GM18505 (cell line): ENCODE results near the gene TMEM74B.

Experiments
- ATAC-seq: cut with Tn5 transposase; IDR thresholded peaks from one replicate; pipeline ENCODE4 v1.9.1; 2021; ENCODE audit not compliant: unreplicated experiment
- POLR2A ChIP-seq: IDR thresholded peaks from 4 replicates; pipeline ENCODE4 v1.6.1; 2011; ENCODE audit warnings: borderline replicate concordance; ENCODE audit not compliant: insufficient read depth, insufficient read length; ENCODE audit errors: extremely low read depth

The TMEM74B gene

DNA sequence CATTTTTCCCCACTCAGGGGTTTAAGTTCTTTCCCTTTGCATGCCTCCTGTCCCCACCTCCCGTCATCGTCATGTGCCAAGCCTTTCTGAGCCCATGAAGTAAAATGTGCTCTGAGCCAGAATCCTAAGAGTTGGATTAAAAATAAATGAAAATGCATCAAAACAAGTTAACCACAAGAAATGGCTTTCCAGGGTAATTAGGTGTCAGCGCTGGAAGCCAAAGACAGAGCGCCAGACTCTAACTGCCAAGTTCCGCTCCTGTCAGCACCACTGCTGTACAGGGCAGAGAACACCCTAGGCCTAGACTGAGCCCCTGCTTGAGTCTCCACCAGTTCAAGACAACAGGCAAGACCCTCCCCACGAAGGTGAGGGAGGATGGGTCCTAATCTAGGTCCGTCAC is 13.0 kb upstream of the TMEM74B start:
- ATAC-seq, result no peak
- TF ChIP-seq POLR2A, result no peak

DNA sequence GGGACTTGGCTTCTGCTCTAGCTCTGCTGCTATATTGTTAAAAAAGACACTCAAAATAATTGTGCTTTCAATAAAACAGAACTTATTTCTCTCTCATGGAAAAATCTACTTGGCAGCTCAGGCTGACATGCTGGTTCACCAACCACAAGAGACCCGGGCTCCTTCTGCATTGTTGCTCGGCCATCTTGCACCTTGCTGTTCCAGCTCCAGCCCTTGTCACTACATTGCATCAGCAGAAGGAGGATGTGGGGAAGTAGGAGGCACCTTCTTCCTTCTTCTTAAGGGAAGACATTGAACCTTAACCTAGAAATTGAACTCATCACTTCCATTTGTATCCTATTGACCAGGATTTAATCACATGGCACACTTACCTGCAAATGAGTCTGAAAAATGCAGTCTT is 11.9 kb upstream of the TMEM74B start:
- no peak for ATAC-seq
- TF ChIP-seq POLR2A, result no peak

DNA sequence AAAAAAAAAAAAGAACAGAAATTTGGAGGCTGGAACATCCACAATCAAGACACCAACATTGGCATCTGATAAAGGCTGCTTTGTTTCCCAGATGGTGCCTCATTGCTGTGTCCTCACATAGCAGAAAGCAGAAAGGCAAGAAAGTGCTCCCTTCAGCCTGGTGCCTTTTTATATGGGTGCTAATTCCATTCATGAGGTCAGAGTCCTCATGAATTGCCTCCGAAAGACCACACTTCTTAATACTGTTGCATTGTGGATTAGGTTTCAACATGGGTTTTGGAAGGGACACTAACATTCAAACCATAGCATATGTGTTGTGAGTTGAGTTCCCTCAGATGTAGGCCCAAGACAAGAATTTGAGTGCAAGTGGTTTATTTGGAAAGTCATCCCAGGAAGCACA is 10.4 kb upstream of the TMEM74B start:
- no peak for ATAC-seq
- TF ChIP-seq POLR2A, result no peak

DNA sequence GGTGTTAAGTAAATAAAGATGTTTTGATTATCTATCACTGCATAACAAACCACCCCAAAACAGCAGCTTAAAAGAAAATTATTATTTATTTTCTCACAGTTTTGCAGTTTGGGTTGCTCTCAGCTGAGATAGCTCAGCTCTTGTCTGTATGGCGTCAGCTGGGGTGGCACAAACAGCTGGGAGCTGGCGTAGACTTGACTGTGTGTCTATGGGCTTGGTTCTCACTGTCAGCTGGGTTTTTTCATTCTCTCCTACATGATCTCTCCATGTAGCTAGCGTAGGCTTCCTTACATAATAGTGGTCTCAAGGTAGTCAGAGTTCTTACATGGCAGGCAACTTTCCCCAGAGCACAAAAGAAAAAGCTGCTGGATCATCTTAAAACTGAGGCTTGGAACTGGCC is 6.5 kb upstream of the TMEM74B start:
- TF ChIP-seq POLR2A, result no peak
- ATAC-seq, result no peak

DNA sequence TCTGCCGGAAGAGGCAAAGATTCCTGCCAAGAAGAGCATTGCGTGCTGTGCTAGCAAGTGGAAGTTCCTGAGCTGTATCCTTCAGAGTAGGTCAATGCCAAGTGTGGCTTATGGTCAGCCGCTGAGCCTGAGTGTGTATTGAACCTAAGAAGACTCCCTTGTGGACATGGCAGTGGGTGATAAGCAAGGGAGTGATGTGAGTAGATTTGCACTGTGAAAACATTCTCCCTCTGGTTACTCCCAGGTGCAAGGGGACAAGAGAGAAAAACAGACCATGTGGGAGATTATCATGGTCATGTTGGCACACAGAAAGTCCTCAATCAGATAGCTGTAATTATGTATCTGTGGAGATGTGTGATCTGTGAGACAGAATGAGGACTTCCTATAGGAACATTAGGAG is 6.1 kb upstream of the TMEM74B start:
- no peak for TF ChIP-seq POLR2A
- no peak for ATAC-seq

DNA sequence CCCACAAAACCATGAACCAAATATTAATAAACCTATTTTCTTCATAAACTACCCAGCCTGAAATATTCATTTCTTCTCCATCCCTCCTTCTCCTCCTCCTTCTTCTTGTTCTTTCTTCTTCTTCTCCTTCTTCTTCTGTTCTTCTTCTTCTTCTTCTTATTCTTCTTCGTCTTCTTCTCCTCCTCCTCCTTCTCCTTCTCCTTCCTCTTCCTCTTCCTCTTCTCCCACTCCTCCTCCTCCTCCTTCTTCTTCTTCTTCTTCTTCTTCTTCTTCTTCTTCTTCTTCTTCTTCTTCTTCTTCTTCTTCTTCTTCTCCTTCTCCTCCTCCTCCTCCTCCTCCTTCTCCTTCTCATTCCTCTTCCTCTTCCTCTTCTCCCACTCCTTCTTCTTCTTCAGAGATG is 5.0 kb upstream of the TMEM74B start:
- ATAC-seq, result no peak
- no peak for TF ChIP-seq POLR2A

DNA sequence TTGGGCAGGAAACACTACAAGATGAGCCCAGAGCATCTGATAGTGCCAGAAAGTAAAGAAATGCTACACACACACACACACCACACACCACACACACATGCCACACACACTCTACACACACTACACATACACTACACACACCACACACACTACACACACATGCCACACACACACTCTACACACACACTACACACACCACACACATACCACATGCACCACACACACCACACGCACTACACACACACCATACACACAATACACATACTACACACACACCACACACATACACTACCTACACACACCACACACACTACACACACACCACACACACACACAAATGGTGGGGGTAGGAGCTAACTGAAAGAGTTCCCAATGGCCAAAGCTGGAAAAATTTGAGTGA is 3.6 kb upstream of the TMEM74B start:
- no peak for TF ChIP-seq POLR2A
- no peak for ATAC-seq

DNA sequence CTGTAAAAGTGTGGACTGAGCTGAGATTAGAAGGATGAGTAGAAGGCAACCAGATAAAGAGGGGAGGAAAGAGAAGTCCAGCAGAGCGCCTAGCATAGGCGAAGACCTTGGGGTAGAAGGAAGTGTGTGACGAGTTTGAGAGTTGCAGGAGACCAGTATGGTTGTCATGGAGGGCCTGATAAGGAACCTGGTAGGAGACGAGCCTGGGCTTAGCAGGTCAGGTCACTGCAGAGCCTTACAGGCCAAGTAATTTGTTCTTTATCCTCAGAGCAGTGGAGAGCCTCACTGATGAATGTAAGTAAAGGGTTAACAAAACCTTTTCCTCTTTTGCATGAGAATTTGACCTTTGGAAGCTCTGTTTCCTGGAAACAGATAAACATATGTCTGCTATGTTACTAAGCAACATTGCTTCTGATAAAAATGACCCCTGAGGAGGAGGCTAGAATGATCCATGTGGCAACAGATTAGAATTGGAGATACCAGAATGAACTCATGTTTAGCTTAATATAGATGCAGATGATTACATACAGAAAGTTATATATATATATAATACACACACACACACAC is 2.9 kb upstream of the TMEM74B start:
- no peak for ATAC-seq

DNA sequence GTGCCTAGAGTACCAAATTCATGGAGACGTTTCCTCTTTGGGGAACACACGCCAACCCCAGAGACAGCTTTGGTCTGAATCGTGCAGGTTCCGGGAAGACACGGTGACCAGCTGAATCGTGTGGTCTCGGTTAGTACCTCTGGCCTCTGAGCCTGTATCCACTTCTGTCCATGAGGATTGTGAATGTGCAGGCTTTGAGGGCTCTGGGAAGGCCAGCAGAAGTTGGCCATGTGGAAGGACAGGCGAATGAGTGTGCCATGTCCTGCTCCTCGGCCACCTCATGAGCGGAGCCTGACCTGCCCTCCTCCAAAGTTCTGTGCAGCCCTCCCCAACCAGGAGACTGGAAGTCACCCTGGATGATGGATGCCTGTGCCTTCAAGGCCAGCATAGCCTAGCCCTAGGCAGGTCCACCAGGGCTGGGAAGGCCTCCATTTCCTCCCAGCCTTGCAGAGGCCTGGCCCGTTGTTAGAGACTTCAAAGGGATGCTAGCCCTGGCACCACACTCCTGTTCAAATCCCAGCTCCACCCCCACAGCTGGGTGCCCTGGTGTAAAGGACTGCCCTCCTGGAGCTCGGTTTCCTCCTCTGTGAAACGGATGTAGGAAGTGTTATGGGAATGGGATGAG is 1.7 kb upstream of the TMEM74B start:
- ATAC-seq, result no peak
- no peak for TF ChIP-seq POLR2A

More for the DNA sequence above, 2.9 kb upstream of the TMEM74B start:
- no peak for TF ChIP-seq POLR2A

DNA sequence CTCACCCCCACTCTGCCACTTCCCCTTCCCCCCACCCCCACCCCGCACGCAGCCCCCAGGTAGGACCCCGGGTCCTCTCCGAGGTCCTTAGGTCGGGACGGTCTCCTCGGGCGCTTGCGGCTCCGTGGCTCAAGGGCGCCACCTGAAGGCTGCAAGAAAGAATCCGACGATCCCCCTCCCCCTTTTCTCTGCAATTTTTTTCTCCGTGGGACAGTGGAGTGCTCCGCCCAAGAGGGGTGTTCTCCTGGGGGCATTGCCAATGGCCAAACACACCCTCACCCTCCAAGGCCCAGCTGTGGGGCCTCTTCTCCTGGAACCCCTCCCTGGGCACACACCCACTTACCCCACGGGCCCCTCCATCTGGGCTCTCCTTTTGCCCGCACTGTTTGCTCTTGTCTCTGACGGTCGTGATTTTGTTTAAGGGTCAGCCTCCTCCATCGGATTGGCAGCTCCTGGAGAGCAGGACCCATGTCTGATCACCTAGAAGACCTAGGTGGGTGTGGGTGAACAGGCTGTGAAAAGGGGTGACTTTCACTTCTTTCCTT is 1.1 kb upstream of the TMEM74B start:
- TF ChIP-seq POLR2A, result no peak
- ATAC-seq, result no peak

DNA sequence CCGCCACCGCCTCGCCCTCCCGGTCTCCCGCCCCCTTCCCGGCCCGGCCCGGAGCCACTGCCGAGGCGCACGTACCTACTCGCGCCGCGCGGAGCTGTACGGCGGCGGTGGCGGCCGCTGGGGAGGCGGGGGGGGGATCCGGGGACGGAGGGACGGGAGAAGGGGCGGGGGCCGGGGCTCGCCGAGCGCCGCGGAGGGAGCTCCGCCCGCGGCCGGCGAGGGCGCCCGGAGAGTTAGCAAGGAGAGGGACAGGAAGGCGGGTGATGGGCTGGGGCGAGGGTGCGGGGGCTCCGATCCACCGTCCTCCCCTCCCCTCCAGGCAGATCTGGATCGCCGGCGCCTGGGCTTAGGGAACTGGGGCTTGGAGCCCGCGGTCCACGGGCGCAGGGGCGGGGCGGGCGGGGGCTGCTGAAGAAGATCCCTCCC is 548 bp upstream of the TMEM74B start:
- no peak for TF ChIP-seq POLR2A
- no peak for ATAC-seq

DNA sequence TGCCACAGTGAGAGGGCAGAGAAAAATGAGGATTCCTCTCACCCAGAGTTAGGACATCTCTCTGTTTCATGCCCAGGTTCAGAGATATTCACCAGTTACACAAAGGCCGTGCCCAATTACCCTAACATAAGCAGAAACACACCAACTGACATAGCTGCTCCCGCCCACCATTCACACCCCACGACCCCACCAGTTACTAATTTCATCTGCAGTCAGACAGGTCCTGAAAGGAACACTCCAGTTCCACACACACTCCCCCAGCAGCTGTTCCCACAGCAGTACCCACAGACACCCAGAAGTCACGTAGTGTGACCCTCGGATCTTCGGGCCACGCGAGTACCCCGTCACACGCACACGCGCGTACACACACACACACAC is 532 bp downstream of the TMEM74B start:
- ATAC-seq, result no peak
- TF ChIP-seq POLR2A, result no peak

DNA sequence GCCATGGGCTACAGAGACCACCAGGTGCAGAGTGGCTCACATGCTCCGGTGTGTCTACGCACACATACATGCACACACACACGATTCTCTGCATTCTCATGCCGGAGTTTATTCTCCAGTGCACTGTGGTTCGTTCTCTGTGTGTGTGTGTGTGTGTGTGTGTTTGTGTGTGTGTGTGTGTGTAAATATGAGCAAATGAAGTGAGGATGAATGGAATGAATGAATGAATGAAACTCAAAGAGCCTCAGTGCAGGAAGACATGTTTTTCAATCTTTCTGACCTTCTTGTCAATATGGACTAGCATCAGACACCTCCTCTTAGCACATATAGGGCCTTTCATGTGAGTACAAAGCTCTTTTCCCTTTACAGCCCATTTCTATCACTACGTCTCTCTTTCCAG is 1.6 kb downstream of the TMEM74B start:
- no peak for TF ChIP-seq POLR2A
- ATAC-seq, result no peak

DNA sequence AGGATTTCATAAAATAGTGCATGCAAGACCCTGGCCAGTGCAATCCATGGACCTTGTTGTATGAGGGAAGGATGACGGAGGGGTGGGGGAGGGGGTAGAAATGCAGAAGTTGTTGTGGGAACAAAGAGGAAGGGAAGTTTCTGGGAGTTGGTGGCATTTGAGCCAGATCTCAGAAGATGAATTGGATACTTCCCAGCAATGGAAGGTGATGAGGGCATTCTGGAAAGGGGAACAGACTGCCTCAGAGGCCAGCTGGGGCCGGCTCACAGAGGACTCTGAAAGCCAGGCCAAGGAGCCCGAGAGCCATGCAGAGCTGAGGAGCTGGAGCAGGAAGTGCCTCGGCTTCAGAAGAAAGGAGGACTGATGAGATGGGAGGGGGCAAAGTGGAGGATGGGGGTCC is 2.7 kb downstream of the TMEM74B start:
- no peak for TF ChIP-seq POLR2A
- ATAC-seq, result no peak

DNA sequence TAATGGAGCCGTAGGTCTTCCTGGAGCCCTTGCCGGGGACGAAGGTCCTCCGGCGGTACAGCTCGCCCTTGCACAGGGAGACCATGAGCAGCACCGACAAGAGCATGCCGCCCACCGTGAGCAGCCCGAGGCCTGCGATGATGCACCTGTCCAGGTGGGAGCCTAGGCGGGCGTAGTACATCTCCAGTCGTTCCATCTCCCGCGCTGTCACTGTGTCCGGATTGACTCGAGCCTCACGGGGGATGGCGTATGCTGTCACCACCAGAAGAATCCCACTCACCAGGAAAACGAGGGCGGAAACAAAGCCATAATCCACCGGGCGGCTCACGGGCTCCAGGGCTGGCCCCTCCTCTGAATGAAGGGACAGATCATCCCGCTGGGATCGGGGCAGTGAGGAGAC is 3.8 kb downstream of the TMEM74B start:
- TF ChIP-seq POLR2A, result no peak
- ATAC-seq, result no peak

DNA sequence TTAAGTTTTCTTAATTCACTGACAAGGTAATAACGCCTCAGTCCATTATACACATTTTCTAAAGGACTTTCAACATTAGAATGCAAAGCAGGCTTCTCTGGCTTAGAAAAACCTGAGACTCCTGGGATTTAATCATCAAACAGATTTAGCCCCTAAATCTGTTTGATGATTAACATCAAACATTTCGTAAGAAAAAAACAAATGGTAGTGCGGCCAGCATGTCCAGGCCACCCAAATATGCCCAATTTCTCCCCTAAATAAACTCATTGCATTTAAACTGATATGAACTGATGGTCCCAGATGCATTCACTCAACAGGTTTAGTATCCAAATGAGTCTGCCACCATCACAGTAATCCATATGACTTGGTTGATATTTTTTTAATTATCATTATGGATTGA is 6.2 kb downstream of the TMEM74B start:
- no peak for ATAC-seq
- no peak for TF ChIP-seq POLR2A

DNA sequence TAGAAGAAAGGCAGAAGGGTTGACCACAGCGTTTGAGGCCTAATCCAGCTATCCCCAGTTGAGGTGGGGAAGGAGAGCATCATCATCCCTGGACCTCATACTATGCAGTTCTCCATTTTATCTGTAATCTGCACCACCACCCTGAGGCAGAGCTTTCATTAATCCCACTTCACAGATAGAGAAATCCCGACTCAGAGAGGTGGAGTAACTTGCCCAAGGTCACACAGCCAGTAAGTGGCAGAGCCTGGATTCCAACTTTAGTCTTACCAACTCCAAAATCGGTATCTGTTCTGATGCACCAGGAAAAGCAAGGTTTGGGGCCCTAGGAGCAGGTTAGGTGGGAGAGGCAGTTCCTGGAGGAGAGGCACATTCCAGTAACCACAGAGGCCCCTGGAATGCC is 6.7 kb downstream of the TMEM74B start:
- no peak for ATAC-seq
- no peak for TF ChIP-seq POLR2A
